HG03045 (cell line): ENCODE results near the gene INPP5D.
"Not testable (repeated sequence)": the region's sequence is repeated elsewhere in the genome, so short reads cannot be mapped to it uniquely, and the experiment has no call there.

Experiments
- ATAC-seq: cut with Tn5 transposase; IDR thresholded peaks from one replicate; pipeline ENCODE4 v1.9.1; 2021; ENCODE audit warnings: mild to moderate bottlenecking, moderate library complexity; ENCODE audit not compliant: unreplicated experiment

Gene INPP5D

GRCh38 chr2:233165895-233166661 is 105.9 kb downstream of the INPP5D start:
- ATAC-seq = no peak

DNA sequence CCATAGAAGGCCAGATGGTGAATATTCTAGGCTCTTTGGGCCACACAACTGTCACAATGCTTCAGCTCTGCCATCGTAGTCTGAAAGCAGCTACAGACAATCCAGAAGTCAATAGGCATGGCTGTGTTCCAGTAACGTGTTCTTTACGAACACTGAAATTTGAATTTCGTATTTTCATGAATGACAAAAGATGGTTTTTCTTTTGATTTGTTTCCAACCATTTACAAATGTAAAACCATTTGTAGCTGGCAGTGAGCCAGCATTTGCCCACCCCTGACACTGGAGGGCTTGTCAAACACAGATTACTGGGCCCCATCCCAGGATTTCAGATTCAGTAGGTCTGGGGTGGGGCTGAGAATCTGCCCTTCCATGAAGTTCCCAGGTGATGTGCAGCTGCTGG is 108.3 kb downstream of the INPP5D start:
- ATAC-seq = no peak

GRCh38 chr2:233168919-233169318 is 108.8 kb downstream of the INPP5D start:
- no peak for ATAC-seq

- ATAC-seq = no peak
Measured at GRCh38 chr2:233171344-233171743, 111.2 kb downstream of the INPP5D start.

DNA sequence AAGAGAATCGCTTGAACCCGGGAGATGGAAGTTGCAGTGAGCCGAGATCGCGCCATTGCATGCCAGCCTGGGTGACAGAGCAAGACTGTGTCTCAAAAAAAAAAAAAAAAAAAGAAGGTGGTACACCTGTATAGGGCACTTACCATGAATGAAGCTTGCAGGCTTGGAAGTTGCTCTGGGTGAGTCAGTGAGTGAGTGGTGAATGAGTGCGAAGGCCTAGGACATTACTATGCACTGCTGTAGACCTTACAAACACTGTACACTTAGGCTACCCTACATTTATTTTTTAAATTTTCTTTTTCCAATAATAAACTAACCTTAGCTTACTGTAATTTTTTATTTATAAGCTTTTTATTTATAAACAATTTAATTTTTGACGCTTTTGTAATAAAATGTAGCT is 113.0 kb downstream of the INPP5D start:
- no peak for ATAC-seq

DNA sequence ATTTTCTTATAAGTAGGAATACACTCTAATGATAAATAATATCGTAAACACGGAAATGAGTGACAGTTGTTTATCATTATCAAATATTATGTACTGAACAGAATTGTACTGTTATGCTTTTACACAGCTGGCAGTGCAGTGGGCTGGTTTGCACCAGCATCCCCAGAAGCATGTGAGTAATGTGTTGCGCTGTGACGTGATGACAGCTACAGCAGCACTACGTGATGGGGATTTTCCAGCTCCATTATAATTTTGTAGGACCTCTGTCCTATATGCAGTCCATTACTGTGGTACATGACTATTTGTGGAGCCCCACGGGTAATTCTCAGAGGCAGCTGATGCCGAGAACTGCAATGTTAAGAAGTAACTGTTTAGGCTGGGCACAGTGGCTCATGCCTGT is 114.0 kb downstream of the INPP5D start:
- ATAC-seq = no peak

GRCh38 chr2:233178994-233179847 is 119.1 kb downstream of the INPP5D start:
- ATAC-seq = no peak

DNA sequence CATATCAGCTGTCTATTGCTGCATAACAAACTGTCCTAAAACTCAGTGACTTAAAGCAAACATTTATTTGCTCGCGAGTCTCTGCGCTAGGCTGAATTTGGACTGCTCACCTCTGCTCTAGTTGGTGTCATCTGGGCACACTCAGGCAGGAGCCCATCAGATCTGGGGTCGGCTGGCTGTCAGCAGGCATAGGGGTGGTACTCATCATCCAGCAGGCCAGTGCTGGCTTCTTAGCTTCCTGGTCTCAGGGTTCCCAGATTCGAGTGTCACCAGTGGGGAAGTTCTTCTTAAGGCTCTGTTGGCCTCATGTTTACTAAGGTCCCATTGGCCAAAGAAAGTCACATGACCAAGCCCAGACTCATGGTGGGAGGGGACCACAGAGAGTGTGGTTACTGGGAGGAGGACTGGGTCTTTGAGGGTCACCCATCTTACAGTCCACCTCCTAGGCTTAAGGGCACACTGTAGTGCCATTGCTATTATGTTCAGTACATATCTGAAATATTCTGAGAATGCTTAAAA is 119.8 kb downstream of the INPP5D start:
- ATAC-seq = no peak

GRCh38 chr2:233183869-233184418 is 123.8 kb downstream of the INPP5D start:
- ATAC-seq = no peak

DNA sequence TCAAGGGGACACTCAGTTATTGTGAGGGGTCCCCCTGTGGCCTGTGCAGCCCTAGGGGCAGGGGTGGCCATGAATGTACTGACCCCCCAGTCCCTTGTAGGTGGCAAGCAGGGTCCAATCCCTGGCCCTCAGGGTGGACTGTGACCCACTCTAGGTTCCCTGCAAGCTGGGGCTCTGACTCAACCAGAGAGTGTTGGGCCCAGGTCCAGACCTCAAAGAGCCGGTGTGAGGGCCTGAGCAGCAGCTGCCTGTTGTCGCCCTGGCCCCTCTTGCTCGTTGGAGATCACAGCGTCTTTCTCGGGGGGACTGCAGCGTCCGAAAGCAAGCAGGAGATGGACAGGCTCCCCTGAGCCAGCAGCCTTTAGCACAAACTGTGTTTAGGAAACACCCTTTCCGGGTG is 124.5 kb downstream of the INPP5D start:
- no peak for ATAC-seq

- no peak for ATAC-seq
Measured at GRCh38 chr2:233185330-233185729, 125.2 kb downstream of the INPP5D start.

GRCh38 chr2:233185963-233186362 is 125.8 kb downstream of the INPP5D start:
- ATAC-seq = no peak

- ATAC-seq = no peak
Measured at GRCh38 chr2:233186851-233187250, 126.7 kb downstream of the INPP5D start.

DNA sequence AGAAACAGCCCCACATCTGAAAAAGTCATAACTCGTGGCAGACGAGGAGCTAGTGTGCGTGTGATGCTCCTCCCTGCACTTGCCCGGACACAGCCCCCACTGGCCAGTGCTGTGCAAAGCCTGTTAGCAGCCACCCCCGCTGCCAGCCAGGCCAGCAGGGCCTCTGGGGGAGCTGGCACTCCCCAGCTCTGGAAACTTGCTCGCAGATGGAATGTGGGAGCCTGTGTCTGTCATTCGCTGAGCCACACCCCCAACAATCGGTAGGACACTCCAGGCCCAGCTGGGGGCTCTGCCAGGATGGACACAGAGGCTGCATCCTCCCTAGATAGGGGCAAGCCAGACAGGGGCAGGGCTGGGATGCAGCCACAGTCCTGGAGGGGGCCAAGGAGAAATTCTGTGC is 128.9 kb downstream of the INPP5D start:
- ATAC-seq = no peak

DNA sequence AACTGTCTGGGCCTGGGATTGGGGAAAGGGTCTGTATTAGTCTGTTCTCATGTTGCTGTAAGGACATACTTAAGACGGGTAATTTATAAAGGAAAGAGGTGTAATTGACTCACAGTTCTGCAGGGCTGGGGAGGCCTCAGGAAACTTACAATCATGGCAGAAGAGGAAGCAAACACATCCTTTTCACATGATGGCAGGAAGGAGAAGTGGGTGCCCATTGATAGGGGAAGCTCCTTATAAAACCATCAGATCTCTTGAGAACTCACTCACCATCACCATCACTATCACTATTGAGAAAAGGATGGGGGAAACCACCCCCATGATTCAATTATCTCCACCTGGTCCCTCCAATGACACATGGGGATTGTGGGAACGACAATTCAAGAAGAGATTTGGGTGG is 130.9 kb downstream of the INPP5D start:
- ATAC-seq = not testable (repeated sequence)

DNA sequence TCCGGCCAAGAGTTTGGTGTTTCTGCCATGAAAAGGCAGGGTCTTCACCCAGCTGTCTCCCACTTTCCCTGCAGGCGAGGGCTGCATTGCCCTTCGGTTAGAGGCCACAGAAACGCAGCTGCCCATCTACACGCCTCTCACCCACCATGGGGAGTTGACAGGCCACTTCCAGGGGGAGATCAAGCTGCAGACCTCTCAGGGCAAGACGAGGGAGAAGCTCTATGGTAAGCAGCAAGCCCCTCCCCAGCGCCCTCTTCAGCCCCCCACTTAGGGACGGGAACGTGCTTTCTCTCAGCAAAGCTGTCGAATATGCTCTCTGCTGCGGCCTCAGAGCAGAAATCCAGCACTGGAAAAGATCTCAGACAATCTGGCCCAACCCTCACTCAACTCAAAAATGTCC is 133.6 kb downstream of the INPP5D start:
- ATAC-seq = no peak

DNA sequence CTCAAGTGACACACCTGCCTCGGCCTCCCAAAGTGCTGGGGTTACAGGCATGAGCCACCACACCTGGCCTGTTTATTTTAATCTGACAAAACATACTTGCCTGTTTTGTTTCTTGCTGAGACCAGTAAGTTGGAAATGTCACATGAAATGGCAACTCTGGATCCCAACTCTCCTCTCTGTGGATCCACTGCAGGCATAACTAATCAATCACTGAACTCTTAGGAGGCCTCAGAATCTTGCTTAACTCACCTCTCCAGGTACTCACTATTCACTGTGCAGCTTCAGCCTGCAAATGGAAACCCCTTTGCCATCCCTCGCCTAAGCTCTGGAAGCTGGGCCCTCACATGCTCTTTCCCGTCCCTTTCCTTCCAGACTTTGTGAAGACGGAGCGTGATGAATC is 134.9 kb downstream of the INPP5D start:
- ATAC-seq = no peak

DNA sequence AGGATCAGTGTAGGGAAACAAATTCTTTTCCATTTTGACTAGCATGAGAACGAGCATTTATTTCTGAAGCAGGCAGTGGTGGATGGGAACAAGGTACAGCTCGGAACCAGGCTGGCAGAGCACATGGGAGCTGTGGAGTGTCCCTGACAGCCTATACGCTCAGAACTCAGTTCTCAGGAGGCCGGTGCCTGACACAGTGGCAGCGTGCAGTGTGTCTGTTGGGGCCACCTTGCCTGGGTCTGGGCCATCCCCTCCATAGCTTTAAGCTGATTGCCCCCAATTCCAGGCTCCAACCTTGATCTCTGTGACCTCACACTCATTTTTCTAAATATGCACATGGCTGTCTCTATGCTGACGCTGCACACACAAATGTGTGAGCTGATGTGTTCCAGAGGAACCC is 136.9 kb downstream of the INPP5D start:
- ATAC-seq = no peak

- ATAC-seq = no peak
Measured at GRCh38 chr2:233198026-233198425, 137.9 kb downstream of the INPP5D start.

DNA sequence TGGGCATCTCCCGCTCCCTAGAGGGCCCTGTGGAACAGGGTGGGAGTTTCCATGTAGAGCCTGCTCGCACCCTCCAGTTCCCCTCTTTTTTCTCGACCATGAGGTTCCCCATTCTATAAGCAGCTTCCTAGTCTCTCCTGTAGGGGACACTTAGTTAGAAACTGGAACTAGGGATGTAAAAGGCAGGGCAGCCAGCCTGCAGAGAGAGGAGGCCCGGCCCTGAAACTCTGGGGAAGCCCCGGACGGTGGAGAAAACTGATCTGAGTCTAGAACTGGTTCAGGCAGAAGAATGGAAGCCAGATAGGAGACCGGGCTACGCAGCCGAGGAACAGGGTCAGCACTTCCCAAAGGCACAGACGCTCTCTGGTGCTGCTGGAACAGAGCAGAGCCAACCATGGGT is 139.7 kb downstream of the INPP5D start:
- ATAC-seq = no peak

DNA sequence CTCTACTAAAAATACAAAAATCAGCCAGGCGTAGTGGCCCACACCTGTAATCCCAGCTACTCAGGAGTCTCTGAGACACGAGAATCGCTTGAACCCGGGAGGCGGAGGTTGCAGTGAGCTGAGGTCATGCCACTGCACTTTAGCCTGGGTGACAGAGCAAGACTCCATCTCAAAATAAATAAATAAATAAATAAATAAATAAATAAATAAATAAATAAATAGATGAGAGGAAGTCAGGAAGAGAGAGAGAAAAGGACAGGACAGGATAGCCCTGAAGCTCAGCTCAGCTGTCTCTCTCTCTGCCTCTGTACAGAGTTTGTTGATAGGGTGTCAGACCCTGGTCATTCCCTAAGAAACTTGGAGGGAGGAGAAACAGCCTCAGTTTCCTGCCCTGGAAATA is 140.6 kb downstream of the INPP5D start:
- not testable (repeated sequence) for ATAC-seq
